H1 (cell line): ENCODE data around the gene TOMM22. TPM values are rescaled to one million over a fixed set of nuclear protein-coding genes. Genes with fewer than 3 reads are reported as not detected.

ENCODE experiments used
- ATF2 ChIP-seq: IDR thresholded peaks from 2 replicates; pipeline ENCODE4 v1.6.1; 2012; ENCODE audit warnings: low read length, inconsistent platforms
- CHD7 ChIP-seq: fragments of 300-600 bp; sonication (generic); IDR thresholded peaks from 2 replicates; pipeline ENCODE4 v1.7.1; 2012; ENCODE audit warnings: low read length, moderate library complexity, mild to moderate bottlenecking, inconsistent platforms; ENCODE audit not compliant: insufficient replicate concordance
- E2F6 ChIP-seq: IDR thresholded peaks from 2 replicates; pipeline ENCODE4 v1.6.1; 2012; ENCODE audit warnings: inconsistent platforms
- TAF7 ChIP-seq: optimal IDR thresholded peaks from 2 replicates; pipeline ENCODE3; 2011; ENCODE audit warnings: low read depth, mild to moderate bottlenecking, inconsistent platforms, low read length, moderate library complexity, borderline replicate concordance
- TEAD4 ChIP-seq: IDR thresholded peaks from 2 replicates; pipeline ENCODE4 v1.6.1; 2012; ENCODE audit warnings: low read depth, low read length, inconsistent platforms, mixed read lengths
- YY1 ChIP-seq: IDR thresholded peaks from 2 replicates; pipeline ENCODE4 v1.6.1; 2011; ENCODE audit warnings: low read depth, mild to moderate bottlenecking, low read length
- polyA plus RNA-seq, 7 experiments: library from polyadenylated mRNA; depleted of rRNA in 3 of 7; stranded (reverse) in 5 of 7; unstranded in 2 of 7; fragments of >200 nt in 5 of 7; fragments of 200-250 nt in 2 of 7; gene quantifications; 1 replicate in 5 of 7; 2 replicates in 1 of 7; 4 replicates in 1 of 7; pipeline versions ENCODE4 v1.2.1 to v1.2.3, GENCODE V29; 2011 to 2013; ENCODE audit warnings: missing spikeins in 2 of 7, mixed read lengths in 2 of 7
- total RNA-seq: library from RNA; stranded (reverse); fragmentation: NEBNext Ultra II Directional; extraction: Animal tissue kit (Norgen Biotek cat#: 25700); gene quantifications from 2 replicates; pipeline ENCODE4 v1.2.1, GENCODE V29; 2021

Gene TOMM22
- total and polyA plus RNA-seq, 2 of the 8 experiments (the other 6 are each of a cell fraction or from before 2014, with no cell fraction given), result 84.0 to 125 TPM

- TF ChIP-seq YY1, result no peak
- TF ChIP-seq E2F6, result no peak
- no peak for TF ChIP-seq TAF7
- TF ChIP-seq CHD7, result no peak
- no peak for TF ChIP-seq TEAD4
- no peak for TF ChIP-seq ATF2
These were observed 34.1 kb downstream of the TOMM22 start (continued) for GRCh38 chr22:38715852-38716251.
